CD4-positive, alpha-beta T cell treated with Interleukin-15 for 1 hour (primary cell): ENCODE measurements around the gene CDKN2B.
A peak's percentile ranks its signal among the peaks of the same experiment; 100 is the strongest.
"Not testable (repeated sequence)": the region's sequence is repeated elsewhere in the genome, so short reads cannot be mapped to it uniquely, and the experiment has no call there.

Experiments used
- DNase-seq: peaks from one replicate; pipeline ENCODE4 v3.0.0-alpha.2; 2020

Gene CDKN2B

GRCh38 chr9:21968331-21969010, 40.6 kb downstream of the CDKN2B start:
- DNase-seq = no peak

GRCh38 chr9:21967702-21968101, 41.4 kb downstream of the CDKN2B start:
- DNase-seq = no peak

DNA sequence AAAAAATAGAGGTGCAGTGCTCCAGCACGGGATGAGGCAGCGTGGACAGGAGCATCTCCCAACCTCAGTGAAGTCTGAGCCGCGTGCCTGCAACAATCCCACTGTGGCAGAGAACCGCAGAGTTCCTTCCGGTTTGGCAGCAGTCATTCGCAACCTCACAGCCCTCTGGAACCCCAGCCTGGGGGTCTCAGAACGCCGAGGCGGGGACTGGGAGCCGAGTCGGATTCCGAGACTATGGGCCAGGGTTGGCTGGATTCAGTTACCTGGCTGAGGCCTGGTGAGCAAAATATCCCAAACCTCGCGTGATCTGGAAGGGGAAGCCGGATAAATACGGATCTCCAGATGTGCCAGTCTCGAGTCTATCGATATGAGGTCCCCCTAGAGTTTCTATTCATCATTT, 41.9 kb downstream of the CDKN2B start:
- DNase-seq = no peak

GRCh38 chr9:21966140-21966851, 42.8 kb downstream of the CDKN2B start:
- DNase-seq = no peak

DNA sequence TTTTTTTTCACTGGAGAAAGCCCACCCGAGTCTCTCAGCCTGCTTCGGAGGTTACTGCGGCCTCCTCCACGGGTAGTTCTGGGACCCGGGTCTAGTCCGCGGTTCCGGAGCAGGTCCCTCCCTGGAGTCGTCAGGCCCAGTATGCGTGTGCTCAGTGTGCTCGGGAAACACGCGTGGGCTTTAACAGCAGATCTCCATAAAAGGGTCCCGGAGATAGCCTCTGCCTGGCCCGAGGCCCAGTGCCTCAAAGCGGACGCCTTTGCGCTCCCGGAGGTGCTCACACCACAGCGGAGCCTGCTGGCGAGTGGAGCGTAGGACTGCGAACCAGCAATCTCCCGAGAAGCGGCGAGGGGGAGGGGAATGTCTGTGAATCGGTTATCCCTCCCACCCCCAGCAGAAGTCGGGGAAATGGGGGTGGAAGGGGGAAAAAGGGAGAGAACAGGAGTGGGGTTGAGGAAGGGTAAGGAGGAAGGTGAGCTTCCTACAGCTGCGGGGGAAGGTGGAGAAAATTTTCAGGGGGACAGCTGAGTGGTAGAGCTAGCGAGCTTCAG, 43.6 kb downstream of the CDKN2B start:
- DNase-seq = peak; percentile 46

DNA sequence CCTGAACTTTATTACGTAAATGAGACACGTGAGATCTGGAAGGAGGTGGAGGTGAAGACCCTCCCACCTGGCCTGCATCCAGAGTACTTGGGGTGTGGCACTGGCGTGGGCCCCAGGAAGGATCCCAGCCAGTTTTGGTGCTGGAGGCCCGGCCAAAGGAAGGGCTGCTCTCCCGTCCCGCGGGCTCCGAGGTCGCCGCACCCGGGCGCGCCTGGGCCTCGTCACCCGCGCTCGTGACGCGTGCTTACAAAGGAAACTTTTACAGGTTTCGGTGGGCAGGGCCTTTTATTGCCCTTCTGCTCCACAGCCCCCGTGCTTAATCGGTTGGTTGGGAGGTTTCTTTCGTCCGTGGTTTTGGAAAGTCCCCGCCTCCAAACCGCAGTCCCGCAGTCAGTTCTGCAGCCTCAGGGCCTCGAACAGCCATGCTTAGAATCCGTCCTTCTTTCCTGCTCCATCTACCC, 44.1 kb downstream of the CDKN2B start:
- peak; percentile 69 for DNase-seq

DNA sequence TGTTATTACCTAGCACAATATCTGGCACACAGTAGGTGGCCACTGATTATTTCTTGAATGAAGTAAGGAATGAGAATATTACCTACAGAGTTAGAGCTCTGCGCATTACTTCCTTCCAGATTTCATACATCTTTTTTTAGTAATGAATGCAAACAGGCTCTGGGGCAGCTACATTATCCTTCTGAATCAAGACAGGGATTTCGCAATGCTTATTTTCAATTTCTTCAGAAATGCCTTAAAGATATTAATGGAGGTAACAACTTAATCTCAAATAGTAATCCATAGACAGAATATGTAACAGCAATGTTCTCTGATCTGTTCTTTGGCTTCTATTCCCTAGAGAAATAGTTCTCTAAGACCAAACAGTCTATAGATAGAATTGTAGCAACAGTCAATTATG, 47.5 kb downstream of the CDKN2B start:
- no peak for DNase-seq

DNA sequence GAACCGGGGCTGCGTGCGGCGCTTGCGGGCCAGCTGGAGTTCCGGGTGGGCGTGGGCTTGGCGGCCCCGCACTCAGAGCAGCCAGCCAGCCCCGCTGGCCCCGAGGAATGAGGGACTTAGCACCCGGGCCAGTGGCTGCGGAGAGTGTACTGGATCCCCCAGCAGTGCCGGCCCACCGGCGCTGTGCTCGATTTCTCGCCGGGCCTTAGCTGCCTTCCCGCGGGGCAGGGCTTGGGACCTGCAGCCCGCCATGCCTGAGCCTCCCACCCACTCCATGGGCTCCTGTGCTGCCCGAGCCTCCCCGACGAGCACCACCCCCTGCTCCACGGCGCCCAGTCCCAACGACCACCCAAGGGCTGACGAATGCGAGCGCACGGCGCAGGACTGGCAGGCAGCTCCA, 49.8 kb downstream of the CDKN2B start:
- not testable (repeated sequence) for DNase-seq

DNA sequence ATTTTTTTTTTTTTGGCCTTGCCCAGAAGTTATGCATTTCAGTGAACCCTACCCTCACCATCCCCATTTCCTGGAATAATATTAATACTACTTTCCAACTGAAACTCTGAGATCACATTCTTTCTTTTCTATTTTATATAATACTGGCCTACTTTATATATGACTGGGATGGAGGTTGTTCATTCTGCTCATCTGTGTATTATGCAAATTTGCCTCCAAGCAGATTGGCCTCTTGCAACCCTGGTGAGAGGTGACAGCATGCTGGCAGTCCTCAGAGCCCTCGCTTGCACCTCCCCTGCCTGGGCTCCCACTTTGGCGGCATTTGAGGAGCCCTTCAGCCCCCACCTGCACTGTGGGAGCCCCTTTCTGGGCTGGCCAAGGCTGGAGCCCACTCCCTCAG, 50.3 kb downstream of the CDKN2B start:
- DNase-seq = no peak
